ENCODE measurements around the gene SPIN2B. TPM values are rescaled to one million over a fixed set of nuclear protein-coding genes. Genes with fewer than 3 reads are reported as not detected.
"Not testable (repeated sequence)": the region's sequence is repeated elsewhere in the genome, so short reads cannot be mapped to it uniquely, and the experiment has no call there.

Gene SPIN2B
- total RNA-seq, 2 experiments from 2014 or later, result 7.9 to 8.7 TPM

DNA sequence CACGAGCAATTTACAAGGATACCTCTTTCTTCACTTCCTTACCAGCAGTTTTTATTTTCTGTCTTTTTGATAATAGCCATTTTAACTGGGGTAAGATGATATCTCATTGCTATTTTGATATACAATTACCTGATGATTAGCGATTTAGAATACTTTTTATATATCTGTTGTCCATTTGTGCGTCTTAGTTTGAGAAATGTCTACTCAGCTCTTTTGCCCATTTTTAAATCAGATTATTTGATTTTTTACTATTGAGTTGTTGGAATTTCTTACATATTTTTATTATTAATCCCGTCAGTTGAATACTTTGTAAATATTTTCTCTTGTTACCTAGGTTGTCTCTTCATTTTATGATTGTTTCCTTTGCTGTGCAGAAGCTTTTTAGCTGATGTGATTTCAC lies 17.3 kb upstream of the SPIN2B start:
- Histone ChIP-seq H3K27ac (ENCODE audit: low read depth in 1 of 2, low read length in 2 of 2) (no peak overlapping the region), H3K27me3 (ENCODE audit: control insufficient read depth in 1 of 2, insufficient read depth in 2 of 2, low read length in 2 of 2) (no peaks in the 10 kb centered on the region), H3K4me1 (ENCODE audit: insufficient read depth, low read length) (no peaks in the 10 kb centered on the region), H3K36me3 (ENCODE audit: insufficient read depth, low read length) (no peaks in the 10 kb centered on the region), H3K9me3 (ENCODE audit: control insufficient read depth in 1 of 2, insufficient read depth in 1 of 2, low read length in 2 of 2) (no peaks in the 10 kb centered on the region), H3K4me3 (ENCODE audit: low read length) (no peak overlapping the region)
- ChIA-PET CTCF (interaction anchor here (1.2 kb wide), 1 partner anchor 9 kb away, joined by 3 read pairs; no protein-coding TSS in a partner anchor), POLR2A (no interaction called here)
- no peaks in the 10 kb centered on the region for H3K9me3 Mint-ChIP-seq
- no peaks in the 10 kb centered on the region for H3K27me3 Mint-ChIP-seq
- no peak overlapping the region for H3K27ac Mint-ChIP-seq
- TF ChIP-seq CTCF (IDR thresholded peaks at IDR 0.05), result no peak
- ATAC-seq (ENCODE audit: poor library complexity), result no peak
- peaks cover 15% of the 10 kb centered on the region for H3K4me1 Mint-ChIP-seq (ENCODE audit: low read depth)
- no peaks in the 10 kb centered on the region for H3K36me3 Mint-ChIP-seq (ENCODE audit: low read depth)
- intact Hi-C loops (cut with DNase I, micrococcal nuclease), result no loop called here
- no peak for DNase-seq
- no peak overlapping the region for H3K4me3 Mint-ChIP-seq

DNA sequence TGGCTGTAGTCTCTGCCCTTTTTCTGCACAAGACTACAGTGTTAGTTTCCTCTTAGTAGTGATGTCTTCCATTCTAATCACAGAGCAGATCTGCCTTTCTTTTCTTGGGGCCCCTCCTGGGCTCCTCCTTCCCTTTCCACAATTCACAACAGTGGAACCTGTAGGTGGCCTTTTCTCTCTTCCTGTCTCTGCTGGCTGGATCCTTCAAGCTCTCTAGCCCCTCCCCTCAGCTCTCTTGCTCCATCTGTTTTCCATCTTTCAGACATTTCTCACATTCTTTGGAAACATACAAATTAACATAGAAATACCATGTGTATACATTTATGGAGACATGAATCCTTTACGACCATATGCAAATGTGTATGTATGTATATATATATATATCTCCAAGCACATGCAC lies 16.2 kb upstream of the SPIN2B start:
- no peak overlapping the region for H3K27ac Mint-ChIP-seq
- TF ChIP-seq CTCF (IDR thresholded peaks at IDR 0.05), result no peak
- intact Hi-C loops (cut with DNase I, micrococcal nuclease), result no loop called here
- Histone ChIP-seq H3K27ac (ENCODE audit: low read depth in 1 of 2, low read length in 2 of 2) (no peak overlapping the region), H3K4me1 (ENCODE audit: insufficient read depth, low read length) (no peaks in the 10 kb centered on the region), H3K27me3 (ENCODE audit: control insufficient read depth in 1 of 2, insufficient read depth in 2 of 2, low read length in 2 of 2) (no peaks in the 10 kb centered on the region), H3K9me3 (ENCODE audit: control insufficient read depth in 1 of 2, insufficient read depth in 1 of 2, low read length in 2 of 2) (no peaks in the 10 kb centered on the region), H3K36me3 (ENCODE audit: insufficient read depth, low read length) (no peaks in the 10 kb centered on the region), H3K4me3 (ENCODE audit: low read length) (no peak overlapping the region)
- H3K4me3 Mint-ChIP-seq, result no peak overlapping the region
- peaks cover 3% of the 10 kb centered on the region for H3K36me3 Mint-ChIP-seq (ENCODE audit: low read depth)
- no peaks in the 10 kb centered on the region for H3K27me3 Mint-ChIP-seq
- ChIA-PET CTCF (no interaction called here), POLR2A (no interaction called here)
- no peaks in the 10 kb centered on the region for H3K9me3 Mint-ChIP-seq
- peaks cover 10% of the 10 kb centered on the region for H3K4me1 Mint-ChIP-seq (ENCODE audit: low read depth)
- ATAC-seq (ENCODE audit: poor library complexity) (no peak), DNase-seq (no peak)

DNA sequence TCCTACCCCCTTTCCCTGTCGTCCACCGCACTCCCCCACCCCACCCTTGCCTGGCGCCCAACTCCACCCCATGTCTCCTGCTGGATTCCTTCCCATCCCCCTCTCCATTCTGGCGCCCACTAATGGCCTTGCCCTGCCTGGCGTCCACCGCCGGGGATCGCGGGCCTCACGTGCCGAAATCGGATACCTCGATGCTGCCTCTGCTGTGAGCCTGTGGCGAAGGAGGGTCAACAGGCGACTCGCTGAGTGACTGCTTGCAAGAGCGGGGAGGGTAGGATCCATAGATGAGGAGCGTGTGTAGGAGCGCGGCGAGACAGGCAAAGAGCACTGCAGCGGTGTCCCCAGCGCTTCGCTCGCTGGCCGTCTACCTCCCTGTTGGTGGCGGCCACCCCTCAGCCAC lies 15.7 kb upstream of the SPIN2B start, which contains the start of gene SPIN2A:
SPIN2A (minus strand) TSS at position 325 of the 400 bp plus-strand sequence. CDS start 800 bp downstream, outside the sequence.
- H3K27me3 Mint-ChIP-seq; H3K4me3 Mint-ChIP-seq; H3K27me3 ChIP-seq (ENCODE audit: control insufficient read depth in 1 of 2, insufficient read depth in 2 of 2, low read length in 2 of 2); ATAC-seq (ENCODE audit: poor library complexity); H3K27ac Mint-ChIP-seq; CTCF ChIA-PET; H3K36me3 ChIP-seq (ENCODE audit: insufficient read depth, low read length); H3K9me3 ChIP-seq (ENCODE audit: control insufficient read depth in 1 of 2, insufficient read depth in 1 of 2, low read length in 2 of 2); H3K9me3 Mint-ChIP-seq; H3K4me1 Mint-ChIP-seq (ENCODE audit: low read depth); H3K27ac ChIP-seq (ENCODE audit: low read depth in 1 of 2, low read length in 2 of 2); H3K4me1 ChIP-seq (ENCODE audit: insufficient read depth, low read length); intact Hi-C loops (cut with DNase I, micrococcal nuclease); H3K36me3 Mint-ChIP-seq (ENCODE audit: low read depth); POLR2A ChIA-PET; H3K4me3 ChIP-seq (ENCODE audit: low read length); DNase-seq: not testable (repeated sequence)

- ATAC-seq (ENCODE audit: poor library complexity), result not testable (repeated sequence)
Observed at GRCh38 chrX:57136589-57136988, 15.2 kb upstream of the SPIN2B start.

More at GRCh38 chrX:57136589-57136988, 15.2 kb upstream of the SPIN2B start:
- H3K27me3 Mint-ChIP-seq; H3K4me3 Mint-ChIP-seq; H3K27ac Mint-ChIP-seq; H3K9me3 ChIP-seq (ENCODE audit: control insufficient read depth in 1 of 2, insufficient read depth in 1 of 2, low read length in 2 of 2); CTCF ChIA-PET; H3K36me3 ChIP-seq (ENCODE audit: insufficient read depth, low read length); H3K9me3 Mint-ChIP-seq; H3K4me1 Mint-ChIP-seq (ENCODE audit: low read depth); H3K36me3 Mint-ChIP-seq (ENCODE audit: low read depth); DNase-seq; H3K27me3 ChIP-seq (ENCODE audit: control insufficient read depth in 1 of 2, insufficient read depth in 2 of 2, low read length in 2 of 2); H3K4me3 ChIP-seq (ENCODE audit: low read length); H3K4me1 ChIP-seq (ENCODE audit: insufficient read depth, low read length); POLR2A ChIA-PET; H3K27ac ChIP-seq (ENCODE audit: low read depth in 1 of 2, low read length in 2 of 2); intact Hi-C loops (cut with DNase I, micrococcal nuclease): not testable (repeated sequence)
